Heart left ventricle (tissue), 16 donors: ENCODE data around the gene PNRC1. TPM values are rescaled to one million over a fixed set of nuclear protein-coding genes. Genes with fewer than 3 reads are reported as not detected.

ENCODE experiments used
- ATAC-seq, 4 donors: fragments of 200-7000 bp; cut with Tn5 transposase; one replicate each; pipeline ENCODE4 v1.9.1; 2020 to 2022; ENCODE audit warnings: moderate library complexity in 4 of 4, mild to moderate bottlenecking in 3 of 4, moderate number of reproducible peaks in 1 of 4
- DNase-seq, 5 donors: peaks; one replicate each; pipeline ENCODE4 v3.0.0-alpha.2; 2020
- H3K27ac ChIP-seq, 12 donors: fragments of 200-600 bp; sonication (generic) in 4 of 12; one replicate each; pipeline versions ENCODE4 v1.5.0 to v1.8.0; 2016 to 2022; ENCODE audit warnings: mild to moderate bottlenecking in 2 of 12
- H3K27me3 ChIP-seq, 9 donors: fragments of 200-600 bp; sonication (generic) in 2 of 9; one replicate each; pipeline versions ENCODE4 v1.5.1 to v1.8.0; 2016 to 2022; ENCODE audit warnings: mild to moderate bottlenecking in 3 of 9
- H3K36me3 ChIP-seq, 9 donors: fragments of 200-600 bp; sonication (generic) in 2 of 9; one replicate each; pipeline versions ENCODE4 v1.5.0 to v1.8.0; 2018 to 2022; ENCODE audit warnings: mild to moderate bottlenecking in 2 of 9
- H3K4me1 ChIP-seq, 12 donors: fragments of 200-600 bp; sonication (generic) in 4 of 12; one replicate each; pipeline versions ENCODE4 v1.5.0 to v1.8.0; 2016 to 2022; ENCODE audit warnings: mild to moderate bottlenecking in 3 of 12
- H3K4me3 ChIP-seq, 12 donors: fragments of 200-600 bp; sonication (generic) in 4 of 12; one replicate each; pipeline versions ENCODE4 v1.5.0 to v1.8.0; 2017 to 2022; ENCODE audit warnings: mild to moderate bottlenecking in 9 of 12, moderate library complexity in 4 of 12
- H3K9me3 ChIP-seq, 12 donors: fragments of 200-600 bp; sonication (generic) in 4 of 12; one replicate each; pipeline versions ENCODE4 v1.5.0 to v1.8.0; 2016 to 2022; ENCODE audit warnings: mild to moderate bottlenecking in 1 of 12
- CTCF ChIP-seq, 12 donors: fragments of 200-600 bp; sonication (generic) in 4 of 12; IDR thresholded peaks; one replicate each; pipeline versions ENCODE4 v1.5.0 to v1.8.0; 2018 to 2022; ENCODE audit warnings: antibody characterized with exemption in 12 of 12, mild to moderate bottlenecking in 5 of 12
- POLR2A ChIP-seq, 2 donors: fragments of 450-650 bp; IDR thresholded peaks; one replicate each; pipeline ENCODE4 v1.6.1; 2017; ENCODE audit warnings: antibody characterized with exemption in 2 of 2, mild to moderate bottlenecking in 2 of 2, moderate library complexity in 2 of 2
- WGBS, 4 donors: extraction: QIAGEN DNeasy Blood & Tissue Kit in 2 of 4; methylation state at CpG; one replicate each; pipeline versions ENCODE4 v1.1.5 to v1.1.7; 2013 to 2018; 5-methylcytosine and 5-hydroxymethylcytosine counted together
- intact Hi-C, 10 donors: fragments of 100-400 bp; cut with DNase I; formaldehyde crosslinking; loops; one replicate each; pipeline versions ENCODE4 v1.11.1 to v1.14.2; 2022
- polyA plus RNA-seq, 2 donors: library from polyadenylated mRNA; stranded (reverse); fragments of 200-250 nt; gene quantifications; one replicate each; pipeline ENCODE4 v1.2.3, GENCODE V29; 2013
- total RNA-seq, 9 donors: library from RNA; depleted of rRNA in 2 of 9; stranded (reverse); fragments of >200 nt in 2 of 9; fragmentation: NEBNext Ultra II Directional in 3 of 9; extraction: Animal tissue kit (Norgen Biotek cat#: 25700) in 3 of 9; gene quantifications; one replicate each; pipeline versions ENCODE4 v1.1.0 to v1.2.4, GENCODE V29; 2016 to 2023
- donor health status: ischemic (EF 13 %, LVEDD 7.1; RV severe dilation, severe dysfunction).
- donor health status: healthy with polysubstance abuse.
- donor health status: DM: no; HTN: yes; CAD: no.
- donor health status: DM: no; HTN: no; CAD: no.
- donor health status: ischemic (EF 25% LVEDD 6.9; RV normal size, moderate dysfunction).
- donor health status: ischemic (EF 25% LVEDD 5.7; RV mildly dilated, moderate dysfunction).
- donor health status: healthy.
- donor health status: DM: yes; HTN: yes; CAD: no.
- donor health status: ischemic (EF 35%, LVEDD 5.7; RV mildly dilated, moderate dysfunction).
- donor health status: nonischemic (EF 11% LVEDD 7.7; RV severe dilation, severe dysfunction).
- donor health status: DM: yes; HTN: yes; CAD: no.
- donor health status: PGD.
- donor health status: ischemic (EF 29% LVEDD 5.4; RV normal size, mild dysfunction).
- donor health status: nonischemic (EF 23%, LVEDD 6.1; RV moderate dilation, normal function).

PNRC1 gene
- total and polyA plus RNA-seq, 11 donors = 46.1 to 280 (median 183) TPM

- DNase-seq (no peak), ATAC-seq (no peak)
- H3K4me1 ChIP-seq = no peaks in the 10 kb centered on the region
- H3K36me3 ChIP-seq = no peaks in the 10 kb centered on the region
- no peak overlapping the region for H3K4me3 ChIP-seq
- H3K27me3 ChIP-seq = no peaks in the 10 kb centered on the region
- H3K9me3 ChIP-seq = peaks cover 0 to 15% (median 2%) of the 10 kb centered on the region in 12 donors
- H3K27ac ChIP-seq = no peak overlapping the region
- no peak for TF ChIP-seq POLR2A (IDR thresholded peaks at IDR 0.05)
- no peak for TF ChIP-seq CTCF (IDR thresholded peaks at IDR 0.05)
- 51 to 84% (median 64%) methylated on average over 2 of the region's 2 CpGs for WGBS, 4 donors
- intact Hi-C loops = no loop called here
These were observed 51.5 kb downstream of the PNRC1 start for GRCh38 chr6:89132057-89132456.

GRCh38 chr6:89133981-89134380, 53.4 kb downstream of the PNRC1 start:
- H3K27ac ChIP-seq = no peak overlapping the region
- 78 to 93% (median 89%) methylated on average over 8 to 9 of the region's 9 CpGs for WGBS, 4 donors
- H3K4me3 ChIP-seq = no peak overlapping the region
- H3K27me3 ChIP-seq = no peaks in the 10 kb centered on the region
- H3K4me1 ChIP-seq = peaks cover 0 to 8% (median 0%) of the 10 kb centered on the region in 12 donors
- no peaks in the 10 kb centered on the region for H3K9me3 ChIP-seq
- DNase-seq = no peak
- H3K36me3 ChIP-seq = no peaks in the 10 kb centered on the region
- TF ChIP-seq CTCF (IDR thresholded peaks at IDR 0.05) = no peak
- no peak for TF ChIP-seq POLR2A (IDR thresholded peaks at IDR 0.05)
- intact Hi-C loops = no loop called here
- ATAC-seq = no peak

GRCh38 chr6:89134723-89135122, 54.2 kb downstream of the PNRC1 start:
- ATAC-seq (no peak), DNase-seq (no peak)
- intact Hi-C loops = no loop called here
- no peaks in the 10 kb centered on the region for H3K9me3 ChIP-seq
- H3K4me3 ChIP-seq = no peak overlapping the region
- 77 to 91% (median 88%) methylated on average over 3 of the region's 3 CpGs for WGBS, 4 donors
- no peaks in the 10 kb centered on the region for H3K27me3 ChIP-seq
- peaks cover 0 to 8% (median 0%) of the 10 kb centered on the region in 12 donors for H3K4me1 ChIP-seq
- no peaks in the 10 kb centered on the region for H3K36me3 ChIP-seq
- H3K27ac ChIP-seq = no peak overlapping the region
- no peak for TF ChIP-seq CTCF (IDR thresholded peaks at IDR 0.05)
- no peak for TF ChIP-seq POLR2A (IDR thresholded peaks at IDR 0.05)

Other genes with a start within 250 kb of the PNRC1 start
- gene RNGTT, start 117.1 kb upstream of the PNRC1 start, total RNA-seq = 10 to 100 TPM in 2 of 9 donors, 1 to 10 TPM in 7; 5.7 to 11.6 (median 9.1) TPM
- gene RNGTT, start 117.1 kb upstream of the PNRC1 start, polyA plus RNA-seq = 1 to 10 TPM; 2.6 to 9.5 TPM
- gene SRSF12, start 37.3 kb downstream of the PNRC1 start, total RNA-seq = under 1 TPM in 5 of 9 donors, not detected in 4; 0.14 to 0.48 (median 0.16) TPM
- gene SRSF12, start 37.3 kb downstream of the PNRC1 start, polyA plus RNA-seq = under 1 TPM in 1 of 2 donors, not detected in 1; 0.28 TPM
- gene PM20D2, start 65.3 kb downstream of the PNRC1 start, total RNA-seq = 10 to 100 TPM in 5 of 9 donors, 1 to 10 TPM in 4; 6.0 to 22.9 (median 10.4) TPM
- 1 to 10 TPM; 2.4 to 7.0 TPM for gene PM20D2, start 65.3 kb downstream of the PNRC1 start, polyA plus RNA-seq
- gene GABRR1, start 136.6 kb downstream of the PNRC1 start, total RNA-seq = not detected
- not detected for gene GABRR1, start 136.6 kb downstream of the PNRC1 start, polyA plus RNA-seq
- 1 to 10 TPM in 1 of 9 donors, under 1 TPM in 8; 0.20 to 1.1 (median 0.31) TPM for gene GABRR2, start 234.5 kb downstream of the PNRC1 start, total RNA-seq
- gene GABRR2, start 234.5 kb downstream of the PNRC1 start, polyA plus RNA-seq = under 1 TPM; 0.30 to 0.46 TPM